HG03139 (cell line): ENCODE data around the gene PLEKHA1.

Experiments used
- ATAC-seq: cut with Tn5 transposase; IDR thresholded peaks from one replicate; pipeline ENCODE4 v1.9.1; 2021; ENCODE audit not compliant: unreplicated experiment

Gene PLEKHA1

GRCh38 chr10:122374237-122374858 is at the start of gene PLEKHA1:
PLEKHA1 (plus strand) TSS chr10:122374708; CDS start chr10:122393201, 18,493 bp downstream.
- peak; percentile 90 for ATAC-seq

- ATAC-seq = no peak
These were observed 49.3 kb upstream of the PLEKHA1 start for GRCh38 chr10:122325235-122325634.

- ATAC-seq = no peak
These were observed 48.1 kb upstream of the PLEKHA1 start for GRCh38 chr10:122326385-122326784.

- ATAC-seq = no peak
These were observed 47.7 kb upstream of the PLEKHA1 start for GRCh38 chr10:122326806-122327205.

GRCh38 chr10:122327237-122328206 is 47.0 kb upstream of the PLEKHA1 start:
- ATAC-seq = no peak

- no peak for ATAC-seq
These were observed 45.8 kb upstream of the PLEKHA1 start for GRCh38 chr10:122328676-122329075.

- ATAC-seq = no peak
These were observed 45.1 kb upstream of the PLEKHA1 start for GRCh38 chr10:122329416-122329815.

GRCh38 chr10:122331100-122331499 is 43.4 kb upstream of the PLEKHA1 start:
- ATAC-seq = no peak

GRCh38 chr10:122331615-122332446 is 42.7 kb upstream of the PLEKHA1 start:
- no peak for ATAC-seq

GRCh38 chr10:122333037-122333436 is 41.5 kb upstream of the PLEKHA1 start:
- no peak for ATAC-seq

- ATAC-seq = no peak
These were observed 38.2 kb upstream of the PLEKHA1 start for GRCh38 chr10:122336332-122336731.

- no peak for ATAC-seq
These were observed 37.5 kb upstream of the PLEKHA1 start for GRCh38 chr10:122336961-122337360.

- ATAC-seq = no peak
These were observed 35.7 kb upstream of the PLEKHA1 start for GRCh38 chr10:122338609-122339441.

GRCh38 chr10:122341141-122341810 is 33.2 kb upstream of the PLEKHA1 start:
- ATAC-seq = no peak

GRCh38 chr10:122342293-122343134 is 32.0 kb upstream of the PLEKHA1 start:
- no peak for ATAC-seq

GRCh38 chr10:122343135-122343800 is 31.2 kb upstream of the PLEKHA1 start:
- ATAC-seq = no peak

GRCh38 chr10:122343936-122344335 is 30.6 kb upstream of the PLEKHA1 start:
- ATAC-seq = no peak

GRCh38 chr10:122344741-122345258 is 29.7 kb upstream of the PLEKHA1 start:
- no peak for ATAC-seq
